Suprapubic skin (tissue), 4 donors: ENCODE data around the gene CLASP1.

Source experiments
- CTCF ChIP-seq, 2 donors: fragments of 200-600 bp in 1 of 2; fragments of 450-650 bp in 1 of 2; sonication (generic) in 1 of 2; IDR thresholded peaks; one replicate each; pipeline ENCODE4 v1.5.1; 2016 to 2019; ENCODE audit warnings: antibody characterized with exemption in 2 of 2, mild to moderate bottlenecking in 1 of 2, moderate library complexity in 1 of 2
- EP300 ChIP-seq: sonication (generic); formaldehyde crosslinking; IDR thresholded peaks from one replicate; pipeline ENCODE4 v1.6.1; 2017; ENCODE audit warnings: antibody characterized with exemption
- POLR2A ChIP-seq, 2 donors: fragments of 450-650 bp; IDR thresholded peaks; one replicate each; pipeline ENCODE4 v1.6.1; 2017; ENCODE audit warnings: antibody characterized with exemption in 2 of 2, mild to moderate bottlenecking in 2 of 2, moderate library complexity in 2 of 2
- POLR2AphosphoS5 ChIP-seq, 3 donors: sonication (generic); formaldehyde crosslinking; IDR thresholded peaks; one replicate each; pipeline ENCODE4 v1.6.1; 2017; ENCODE audit warnings: antibody characterized with exemption in 3 of 3

DNA sequence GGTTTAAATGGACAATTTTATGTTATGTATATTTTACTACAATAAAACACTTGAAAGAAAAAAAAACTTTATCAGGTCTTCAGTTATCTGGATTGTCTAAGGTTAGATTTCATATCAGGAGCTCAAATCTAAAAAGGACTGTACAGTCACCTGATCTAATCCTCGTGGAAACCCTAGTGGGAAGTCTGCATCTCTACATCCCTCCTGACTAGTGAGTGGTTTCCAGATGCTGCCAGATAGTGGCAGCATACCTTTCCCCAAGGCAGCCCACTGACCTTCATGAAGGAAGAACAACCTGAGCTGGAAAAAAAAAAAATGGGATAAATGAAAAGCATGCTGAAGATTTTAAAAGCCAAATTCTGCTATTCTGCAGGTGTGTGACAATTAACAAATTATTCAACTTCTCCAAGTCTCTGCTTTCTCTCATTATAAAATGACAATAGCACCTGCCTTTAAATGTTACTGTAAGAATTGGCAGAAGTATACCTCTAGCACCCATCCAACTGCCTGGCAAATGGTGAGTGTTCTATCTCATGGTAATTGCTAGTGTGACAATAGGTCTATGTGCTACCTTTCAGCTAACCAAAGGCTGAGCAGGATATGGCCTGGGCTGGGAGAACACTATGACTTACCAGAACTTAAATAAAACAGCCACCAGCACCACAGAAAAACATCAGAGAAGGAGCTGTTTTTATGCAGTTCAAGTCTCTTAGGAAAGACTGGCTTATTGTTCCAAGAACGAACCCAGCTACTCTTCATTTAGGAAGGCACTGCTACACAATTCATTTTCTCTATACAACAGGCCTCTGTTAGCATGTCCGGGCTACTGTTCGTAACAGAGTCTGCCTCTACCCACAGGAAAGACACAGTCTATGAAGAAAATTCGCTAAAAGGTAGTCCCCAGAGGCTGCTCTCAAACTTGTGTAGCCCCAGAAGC is 8.6 kb downstream of the CLASP1 start:
- TF ChIP-seq CTCF (IDR thresholded peaks at IDR 0.05) = no peak
- no peak for TF ChIP-seq POLR2AphosphoS5 (IDR thresholded peaks at IDR 0.05)
- TF ChIP-seq POLR2A (IDR thresholded peaks at IDR 0.05) = no peak
- TF ChIP-seq EP300 = no peak
